HepG2 (cell line): ENCODE data around the gene EIF3B. TPM values are rescaled to one million over a fixed set of nuclear protein-coding genes. Genes with fewer than 3 reads are reported as not detected.

Source experiments
- AFF4 ChIP-seq: sonication (generic); formaldehyde crosslinking; IDR thresholded peaks from 2 replicates; pipeline ENCODE4 v1.4.0; 2020; ENCODE audit warnings: missing genetic modification reagents
- BCL6 ChIP-seq: IDR thresholded peaks from 2 replicates; pipeline ENCODE4 v1.6.1; 2016; ENCODE audit warnings: missing genetic modification reagents, missing compliant biosample characterization
- FOXO1 ChIP-seq: sonication (generic); formaldehyde crosslinking; IDR thresholded peaks from 2 replicates; pipeline ENCODE4 v1.4.0; 2020; ENCODE audit warnings: missing genetic modification reagents
- LCORL ChIP-seq, 2 experiments: fragments of 450-650 bp in 1 of 2; sonication (generic) in 1 of 2; formaldehyde crosslinking in 1 of 2; IDR thresholded peaks; 2 replicates each; pipeline versions ENCODE4 v1.5.0 to v1.6.1; 2017 to 2020; ENCODE audit warnings: antibody characterized with exemption in 1 of 2, missing genetic modification reagents in 1 of 2
- MIER3 ChIP-seq: IDR thresholded peaks from 2 replicates; pipeline ENCODE4 v1.6.1; 2016; ENCODE audit warnings: missing compliant biosample characterization, borderline replicate concordance
- MZF1 ChIP-seq: sonication (generic); formaldehyde crosslinking; IDR thresholded peaks from 2 replicates; pipeline ENCODE4 v1.8.1; 2023; ENCODE audit warnings: mild to moderate bottlenecking, missing genetic modification reagents, borderline replicate concordance
- RARG ChIP-seq: sonication (generic); formaldehyde crosslinking; IDR thresholded peaks from 2 replicates; pipeline ENCODE4 v1.4.0; 2020; ENCODE audit warnings: low read depth, mild to moderate bottlenecking, missing genetic modification reagents
- SNAPC4 ChIP-seq: sonication (generic); formaldehyde crosslinking; IDR thresholded peaks from 2 replicates; pipeline ENCODE4 v1.4.0; 2020; ENCODE audit warnings: mild to moderate bottlenecking, missing genetic modification reagents
- ZHX1 ChIP-seq: sonication (generic); formaldehyde crosslinking; IDR thresholded peaks from 2 replicates; pipeline ENCODE4 v1.8.1; 2022; ENCODE audit warnings: low read depth, mild to moderate bottlenecking, missing genetic modification reagents
- ZKSCAN5 ChIP-seq: sonication (generic); formaldehyde crosslinking; IDR thresholded peaks from 2 replicates; pipeline ENCODE4 v1.5.1; 2020; ENCODE audit warnings: mild to moderate bottlenecking, missing genetic modification reagents
- ZNF574 ChIP-seq: sonication (generic); formaldehyde crosslinking; IDR thresholded peaks from 2 replicates; pipeline ENCODE4 v1.4.0; 2020; ENCODE audit warnings: missing genetic modification reagents
- ZNF790 ChIP-seq: sonication (generic); formaldehyde crosslinking; IDR thresholded peaks from 2 replicates; pipeline ENCODE4 v1.8.0; 2022; ENCODE audit warnings: missing genetic modification reagents, mild to moderate bottlenecking, borderline replicate concordance
- polyA plus RNA-seq, 8 experiments: library from polyadenylated mRNA; depleted of rRNA in 3 of 8; stranded (reverse) in 7 of 8; unstranded in 1 of 8; fragments of >200 nt; fragmentation: Illumina TruSeq in 4 of 8; extraction: Trizol in 4 of 8; gene quantifications; 2 replicates each; pipeline versions ENCODE4 v1.2.1 to v1.2.3, GENCODE V29; 2011 to 2016; ENCODE audit warnings: low read depth in 4 of 8, missing spikeins in 1 of 8, mixed read lengths in 1 of 8; ENCODE audit not compliant: insufficient read depth in 1 of 8
- total RNA-seq, 5 experiments: library from RNA; depleted of rRNA; stranded (reverse); fragments of >200 nt; fragmentation: Illumina TruSeq; extraction: Trizol; gene quantifications; 2 replicates each; pipeline ENCODE4 v1.2.3, GENCODE V29; 2016; ENCODE audit warnings: low read depth in 1 of 5

Gene EIF3B
- total and polyA plus RNA-seq, 2 of the 13 experiments (the other 11 are each of a cell fraction or from before 2014, with no cell fraction given) = 92.2 to 241 TPM

- TF ChIP-seq AFF4 (CRISPR knock-in tag) (no peak), MZF1 (no peak), ZNF790 (no peak; the same call in 1 of the 2 replicates), FOXO1 (CRISPR knock-in tag) (no peak), ZHX1 (CRISPR knock-in tag) (0 out of 2 replicates have a peak, but pooled peaks have one; percentile 26), LCORL (IDR thresholded peaks at IDR 0.05) (no peak), LCORL (CRISPR knock-in tag; IDR thresholded peaks at IDR 0.05) (no peak; the same call in 1 of the 2 replicates), SNAPC4 (no peak), ZNF574 (CRISPR knock-in tag) (peak; percentile 35), ZKSCAN5 (no peak), BCL6 (0 out of 2 replicates have a peak, but pooled peaks have one; percentile 11), MIER3 (CRISPR knock-in tag) (no peak), RARG (CRISPR knock-in tag) (no peak; the same call in 1 of the 2 replicates)
Measured at GRCh38 chr7:2354186-2354938, at the start of gene EIF3B (continued).
